Endothelial cell of umbilical vein (primary cell): ENCODE data around the gene DHX15. TPM values are rescaled to one million over a fixed set of nuclear protein-coding genes. Genes with fewer than 3 reads are reported as not detected.

Experiments used
- Bru-seq: library from RNA; stranded (reverse); fragments of 400-500 nt; gene quantifications from one replicate; lab custom pipeline; 2021; lab: Mats Ljungman, UMichigan
- BruChase-seq, 2 experiments: library from RNA; stranded (reverse); fragments of 400-500 nt; gene quantifications; one replicate each; lab custom pipeline; 2021; lab: Mats Ljungman, UMichigan
- BruUV-seq: library from RNA; stranded (reverse); fragments of 400-500 nt; replicated peaks from 2 replicates; lab custom pipeline; 2021; lab: Mats Ljungman, UMichigan
- CTCF ChIA-PET: fragments of 300-600, 350-600 bp; sonication (Branson Sonifier 250); formaldehyde crosslinking; loops from one replicate; lab custom pipeline; 2021; ENCODE audit warnings: antibody characterized with exemption, inconsistent platforms; lab: Charles Lee
- POLR2A ChIA-PET: fragments of 300-600, 350-600 bp; sonication (Branson Sonifier 250); formaldehyde crosslinking; loops from one replicate; lab custom pipeline; 2021; ENCODE audit warnings: antibody characterized with exemption, inconsistent platforms; lab: Charles Lee
- DNase-seq: peaks from one replicate; pipeline ENCODE4 v3.0.0-alpha.2; 2011; ENCODE audit warnings: low read depth, low spot score
- FAIRE-seq: peaks from 2 replicates; lab custom pipeline; 2011; peaks lifted over from hg19 to GRCh38; lab: Jason Lieb, UNC
- H2AFZ ChIP-seq: 2 replicates; pipeline ENCODE4 v1.6.0; 2012; ENCODE audit warnings: low read depth, low read length, control low read depth, inconsistent platforms
- H3K27ac ChIP-seq: 2 replicates; pipeline ENCODE4 v1.5.1; 2011; ENCODE audit warnings: low read depth, mild to moderate bottlenecking, control low read depth, low read length, moderate library complexity; ENCODE audit not compliant: insufficient read depth
- H3K27me3 ChIP-seq, 2 experiments: 2 replicates each; pipeline versions ENCODE4 v1.6.0 to v1.6.1; 2011; ENCODE audit warnings: low read length in 2 of 2, mixed read lengths in 1 of 2; ENCODE audit not compliant: control insufficient read depth in 2 of 2, insufficient read depth in 2 of 2
- H3K36me3 ChIP-seq, 2 experiments: 2 replicates in 1 of 2; 3 replicates in 1 of 2; pipeline ENCODE4 v1.5.1; 2011; ENCODE audit warnings: low read length in 2 of 2, mild to moderate bottlenecking in 1 of 2, moderate library complexity in 1 of 2; ENCODE audit not compliant: control insufficient read depth in 2 of 2, insufficient read depth in 2 of 2; ENCODE audit errors: extremely low read depth in 1 of 2
- H3K4me1 ChIP-seq: 3 replicates; pipeline ENCODE4 v1.5.1; 2011; ENCODE audit warnings: mild to moderate bottlenecking, low read length; ENCODE audit not compliant: control insufficient read depth, insufficient read depth; ENCODE audit errors: extremely low read depth
- H3K4me2 ChIP-seq: 2 replicates; pipeline ENCODE4 v1.6.1; 2011; ENCODE audit warnings: low read length, control low read depth, mixed read lengths; ENCODE audit not compliant: insufficient read depth
- H3K4me3 ChIP-seq, 3 experiments: fragments of 200-600 bp in 1 of 3; sonication (generic), shearing (Covaris generic) in 1 of 3; replicated peaks in 1 of 3; 2 replicates each; pipeline ENCODE4 v1.5.1; 2011 to 2016; ENCODE audit warnings: control low read depth in 3 of 3, low read length in 3 of 3, mild to moderate bottlenecking in 2 of 3, inconsistent platforms in 1 of 3, low read depth in 1 of 3, moderate library complexity in 1 of 3; ENCODE audit not compliant: insufficient read depth in 1 of 3
- H3K79me2 ChIP-seq: 2 replicates; pipeline ENCODE4 v1.6.0; 2012; ENCODE audit warnings: low read length, inconsistent platforms; ENCODE audit not compliant: control insufficient read depth, insufficient read depth
- H3K9ac ChIP-seq: replicated peaks from 2 replicates; pipeline ENCODE3; 2011; ENCODE audit warnings: low read length, control low read depth; ENCODE audit not compliant: insufficient read depth; ENCODE audit errors: extremely low read depth
- H3K9me1 ChIP-seq: replicated peaks from 3 replicates; pipeline ENCODE4 v1.6.0; 2011; ENCODE audit warnings: mild to moderate bottlenecking, low read length; ENCODE audit not compliant: control insufficient read depth, insufficient read depth; ENCODE audit errors: extremely low read depth
- H3K9me3 ChIP-seq: replicated peaks from 2 replicates; pipeline ENCODE4 v1.5.1; 2012; ENCODE audit warnings: low read length, inconsistent platforms; ENCODE audit not compliant: control insufficient read depth, insufficient read depth
- H4K20me1 ChIP-seq: replicated peaks from 2 replicates; pipeline ENCODE3; 2011; ENCODE audit warnings: mild to moderate bottlenecking, low read length; ENCODE audit not compliant: control insufficient read depth, insufficient read depth; ENCODE audit errors: extremely low read depth
- EZH2 ChIP-seq: IDR thresholded peaks from 2 replicates; pipeline ENCODE4 v1.6.1; 2012; ENCODE audit warnings: borderline replicate concordance, low read depth, mild to moderate bottlenecking, moderate library complexity, low read length, inconsistent platforms; ENCODE audit not compliant: severe bottlenecking
- FOS ChIP-seq: IDR thresholded peaks from 2 replicates; pipeline ENCODE4 v1.6.1; 2011; ENCODE audit warnings: mild to moderate bottlenecking, low read length, moderate library complexity, borderline replicate concordance; ENCODE audit not compliant: insufficient read depth
- MYC ChIP-seq: IDR thresholded peaks from one replicate; pipeline ENCODE4 v1.6.1; 2011; ENCODE audit warnings: mild to moderate bottlenecking, low read depth, low read length
- POLR2A ChIP-seq: IDR thresholded peaks from 2 replicates; pipeline ENCODE4 v1.6.1; 2012; ENCODE audit warnings: low read depth, mild to moderate bottlenecking, control low read depth, low read length
- POLR2AphosphoS5 ChIP-seq: IDR thresholded peaks from 2 replicates; pipeline ENCODE4 v1.6.1; 2012; ENCODE audit warnings: low read depth, mild to moderate bottlenecking, control low read depth, low read length, moderate library complexity; ENCODE audit not compliant: insufficient read depth
- dilution Hi-C: fragments of 300-500 bp; cut with MboI; formaldehyde crosslinking; loops from one replicate; pipeline ENCODE4 v1.15.0; 2019; ENCODE audit warnings: low sequenced_read_pairs; ENCODE audit not compliant: extremely low pct_ligation_motif_present
- intact Hi-C: fragments of 100-400 bp; cut with micrococcal nuclease; formaldehyde crosslinking; loops from one replicate; pipeline ENCODE4 v1.10.0; 2022
- long read RNA-seq: library from polyadenylated mRNA; stranded (forward); transcript quantifications from one replicate; pipeline ENCODE4 v2.0.0, GENCODE V29; 2021
- polyA minus RNA-seq, 3 experiments: library from RNA; depleted of rRNA, polyadenylated mRNA; stranded (reverse); fragments of >200 nt; gene quantifications; 1 replicate in 1 of 3; 2 replicates in 2 of 3; pipeline ENCODE4 v1.2.3, GENCODE V29; 2011
- polyA plus RNA-seq, 4 experiments: library from polyadenylated mRNA; depleted of rRNA in 3 of 4; stranded (reverse) in 3 of 4; unstranded in 1 of 4; fragments of >200 nt; gene quantifications; 2 replicates each; pipeline versions ENCODE4 v1.2.1 to v1.2.3, GENCODE V29; 2011 to 2012; ENCODE audit warnings: missing spikeins in 1 of 4
- total RNA-seq: library from RNA; stranded (reverse); gene quantifications from 2 replicates; pipeline ENCODE4 v1.2.3, GENCODE V29; 2021
- TF ChIP-seq, protein P1 (sequence below): IDR thresholded peaks from 2 replicates; pipeline ENCODE4 v1.6.1; 2011; ENCODE audit not compliant: insufficient read depth, insufficient read length

Gene DHX15
- total RNA-seq = 148 and 152 TPM in 2 replicates
- polyA plus RNA-seq = 57.9 and 72.3 TPM in 2 replicates
- polyA plus RNA-seq (2011; cell fraction: cytosol; rRNA removed) = 70.0 and 71.1 TPM in 2 replicates
- 227 and 296 TPM in 2 replicates for polyA plus RNA-seq (2011; cell fraction: nucleus; rRNA removed)
- polyA plus RNA-seq (2012) = 91.7 and 146 TPM in 2 replicates
- polyA minus RNA-seq = 187 and 196 TPM in 2 replicates
- 68.2 TPM for polyA minus RNA-seq (2011; cell fraction: cytosol; rRNA and poly(A)+ RNA removed)
- polyA minus RNA-seq (2011; cell fraction: nucleus; rRNA and poly(A)+ RNA removed) = 278 and 367 TPM in 2 replicates
- percentile 98 among the genes with signal in this experiment for Bru-seq, nascent RNA
- BruChase-seq, experiment 1, labeled RNA remaining after a 6-hour chase = percentile 96 among the genes with signal in this experiment
- percentile 96 among the genes with signal in this experiment for BruChase-seq, experiment 2, labeled RNA remaining after a 2-hour chase
- long read RNA-seq, transcript DHX15-201 (14 exons, 2,994 nt) = major isoform, 165 of 217 reads
- long read RNA-seq, partial matches to known transcripts = 25 of 217 reads
- long read RNA-seq, other reads (novel, unspliced or antisense) = 25 of 217 reads

GRCh38 chr4:24584211-24584850 is at the start of gene DHX15:
TSS of gene DHX15 (minus strand) at chr4:24584554. CDS start at chr4:24584393, 161 bp downstream.
- Histone ChIP-seq H3K9me1 (no peaks in the 10 kb centered on the region), H4K20me1 (peaks cover 10% of the 10 kb centered on the region), H3K27me3 (no peaks in the 10 kb centered on the region), H3K9me3 (no peaks in the 10 kb centered on the region), H3K9ac (peak within 1 kb of the TSS; percentile 95), H3K4me3 (peak within 1 kb of the TSS; percentile 82 to 97 (median 92)), H3K4me1 (peaks cover 18% of the 10 kb centered on the region), H3K36me3 (no peaks in the 10 kb centered on the region), H2AFZ (peak within 1 kb of the TSS; percentile 90), H3K4me2 (peak within 1 kb of the TSS; percentile 91), H3K79me2 (peaks cover 50% of the 10 kb centered on the region), H3K27ac (peak within 1 kb of the TSS; percentile 79)
- CTCF ChIA-PET = interaction anchor here (0.7 to 1.4 kb wide), 14 partner anchors 10 to 793 kb away, joined by 3 to 13 read pairs (median 4); partner anchors contain the start of genes ANAPC4 and ZCCHC4
- DNase-seq = peak; percentile 97
- TF ChIP-seq MYC (no peak), POLR2A (peak; percentile 90), POLR2AphosphoS5 (peak; percentile 86), EZH2 (no peak), FOS (no peak)
- TF ChIP-seq, protein P1, sequence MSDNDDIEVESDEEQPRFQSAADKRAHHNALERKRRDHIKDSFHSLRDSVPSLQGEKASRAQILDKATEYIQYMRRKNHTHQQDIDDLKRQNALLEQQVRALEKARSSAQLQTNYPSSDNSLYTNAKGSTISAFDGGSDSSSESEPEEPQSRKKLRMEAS = peak; percentile 19
- dilution Hi-C loops (no loop called here), intact Hi-C loops (loop anchor here (1.0 to 5.0 kb wide), 4 partner anchors 59 to 578 kb away; partner anchors contain the start of gene SEPSECS)
- FAIRE-seq = peak; percentile 83
- POLR2A ChIA-PET = interaction anchor here (0.6 to 0.8 kb wide), 2 partner anchors 111 to 792 kb away, joined by 3 read pairs; no protein-coding TSS in a partner anchor
- BruUV-seq = TSS peak; percentile 62
